BE2C (cell line): ENCODE measurements around the gene MPHOSPH8.

Source experiments
- DNase-seq: peaks from one replicate; pipeline ENCODE4 v3.0.0-alpha.2; 2020
- H3K27me3 ChIP-seq: fragments of 250-450 bp; sonication (Bioruptor Pico); 2 replicates; pipeline ENCODE4 v1.5.1; 2020; ENCODE audit warnings: mild to moderate bottlenecking
- H3K36me3 ChIP-seq: fragments of 250-450 bp; sonication (Bioruptor Pico); 2 replicates; pipeline ENCODE4 v1.5.1; 2020; ENCODE audit warnings: mild to moderate bottlenecking
- H3K4me1 ChIP-seq: fragments of 250-450 bp; sonication (Bioruptor Pico); 2 replicates; pipeline ENCODE4 v1.5.1; 2020
- H3K4me3 ChIP-seq: 2 replicates; pipeline ENCODE4 v1.5.1; 2011; ENCODE audit warnings: low read depth, low read length
- H3K9me3 ChIP-seq: fragments of 250-450 bp; sonication (Bioruptor Pico); 2 replicates; pipeline ENCODE4 v1.5.1; 2020
- CTCF ChIP-seq: IDR thresholded peaks from 2 replicates; pipeline ENCODE4 v1.5.1; 2012; ENCODE audit warnings: mild to moderate bottlenecking, low read depth, low read length

Gene MPHOSPH8

GRCh38 chr13:19604306-19604705 is 29.2 kb upstream of the MPHOSPH8 start:
- H3K36me3 ChIP-seq = no peaks in the 10 kb centered on the region; the same call in 1 of the 2 replicates
- no peaks in the 10 kb centered on the region for H3K27me3 ChIP-seq
- H3K4me1 ChIP-seq = no peaks in the 10 kb centered on the region
- H3K9me3 ChIP-seq = no peaks in the 10 kb centered on the region
- no peak overlapping the region for H3K4me3 ChIP-seq
- no peak for TF ChIP-seq CTCF
- DNase-seq = no peak

GRCh38 chr13:19605161-19605955 is 28.1 kb upstream of the MPHOSPH8 start:
- DNase-seq = no peak
- H3K9me3 ChIP-seq = no peaks in the 10 kb centered on the region
- H3K36me3 ChIP-seq = no peaks in the 10 kb centered on the region; the same call in 1 of the 2 replicates
- H3K4me3 ChIP-seq = no peak overlapping the region
- no peaks in the 10 kb centered on the region for H3K27me3 ChIP-seq
- no peaks in the 10 kb centered on the region for H3K4me1 ChIP-seq
- no peak for TF ChIP-seq CTCF

- no peaks in the 10 kb centered on the region for H3K9me3 ChIP-seq
- no peaks in the 10 kb centered on the region for H3K4me1 ChIP-seq
- no peak for TF ChIP-seq CTCF
- H3K36me3 ChIP-seq = no peaks in the 10 kb centered on the region; the same call in 1 of the 2 replicates
- DNase-seq = no peak
- H3K27me3 ChIP-seq = no peaks in the 10 kb centered on the region
- no peak overlapping the region for H3K4me3 ChIP-seq
These were observed 27.3 kb upstream of the MPHOSPH8 start for GRCh38 chr13:19606152-19606551.

- no peak for TF ChIP-seq CTCF
- H3K27me3 ChIP-seq = no peaks in the 10 kb centered on the region
- H3K4me3 ChIP-seq = no peak overlapping the region
These were observed 26.7 kb upstream of the MPHOSPH8 start for GRCh38 chr13:19606737-19607136.

GRCh38 chr13:19607523-19608078 is 25.9 kb upstream of the MPHOSPH8 start:
- Histone ChIP-seq H3K36me3 (no peaks in the 10 kb centered on the region), H3K9me3 (no peaks in the 10 kb centered on the region), H3K27me3 (no peaks in the 10 kb centered on the region), H3K4me1 (no peaks in the 10 kb centered on the region), H3K4me3 (no peak overlapping the region)
- no peak for TF ChIP-seq CTCF
- DNase-seq = no peak

More at GRCh38 chr13:19606737-19607136, 26.7 kb upstream of the MPHOSPH8 start:
- H3K36me3 ChIP-seq = no peaks in the 10 kb centered on the region; the same call in 1 of the 2 replicates
- DNase-seq = no peak
- no peaks in the 10 kb centered on the region for H3K4me1 ChIP-seq
- H3K9me3 ChIP-seq = no peaks in the 10 kb centered on the region

- no peaks in the 10 kb centered on the region for H3K27me3 ChIP-seq
- no peaks in the 10 kb centered on the region; the same call in 1 of the 2 replicates for H3K9me3 ChIP-seq
- no peak overlapping the region for H3K4me3 ChIP-seq
- peak; percentile 65 for TF ChIP-seq CTCF
- peak; percentile 27 for DNase-seq
- H3K4me1 ChIP-seq = no peaks in the 10 kb centered on the region
- no peaks in the 10 kb centered on the region for H3K36me3 ChIP-seq
These were observed 14.5 kb upstream of the MPHOSPH8 start for GRCh38 chr13:19618977-19619376.
